IPS DF 6.9 (cell line): ENCODE measurements around the gene DAAM1.

Experiments used
- DNase-seq: peaks from one replicate; pipeline ENCODE4 v3.0.0-alpha.2; 2013; ENCODE audit warnings: low read depth, low spot score
- H3K27ac ChIP-seq: one replicate; pipeline ENCODE4 v1.5.1; 2013; ENCODE audit warnings: low read length, control low read depth
- H3K27me3 ChIP-seq: 2 replicates; pipeline ENCODE4 v1.6.1; 2013; ENCODE audit warnings: mild to moderate bottlenecking, low read length; ENCODE audit not compliant: control insufficient read depth, insufficient read depth
- H3K36me3 ChIP-seq: 2 replicates; pipeline ENCODE4 v1.6.1; 2013; ENCODE audit warnings: low read length; ENCODE audit not compliant: control insufficient read depth, insufficient read depth
- H3K4me1 ChIP-seq: 2 replicates; pipeline ENCODE4 v1.6.1; 2013; ENCODE audit warnings: low read length; ENCODE audit not compliant: control insufficient read depth, insufficient read depth
- H3K4me3 ChIP-seq: 2 replicates; pipeline ENCODE4 v1.5.1; 2013; ENCODE audit warnings: mild to moderate bottlenecking, low read length
- H3K9me3 ChIP-seq: 2 replicates; pipeline ENCODE4 v1.6.1; 2013; ENCODE audit warnings: low read length, inconsistent platforms; ENCODE audit not compliant: control insufficient read depth, insufficient read depth
- WGBS: extraction: QIAGEN DNeasy Blood & Tissue Kit; methylation state at CpG from one replicate; pipeline ENCODE4 v1.1.7; 2013; ENCODE audit warnings: mixed read lengths, missing lambda C conversion rate; ENCODE audit not compliant: insufficient read length, insufficient coverage; 5-methylcytosine and 5-hydroxymethylcytosine counted together

The DAAM1 gene

GRCh38 chr14:59318908-59319307, 130.4 kb downstream of the DAAM1 start:
- no CpG with 5 or more reads among the region's 4 CpGs for WGBS
- DNase-seq: no peak
- no peaks in the 10 kb centered on the region for H3K4me1 ChIP-seq
- no peaks in the 10 kb centered on the region for H3K27me3 ChIP-seq
- no peaks in the 10 kb centered on the region for H3K9me3 ChIP-seq
- H3K4me3 ChIP-seq: no peak overlapping the region
- no peaks in the 10 kb centered on the region for H3K36me3 ChIP-seq
- H3K27ac ChIP-seq: no peak overlapping the region

GRCh38 chr14:59320361-59320760, 131.9 kb downstream of the DAAM1 start:
- H3K9me3 ChIP-seq: no peaks in the 10 kb centered on the region
- DNase-seq: no peak
- no peaks in the 10 kb centered on the region for H3K4me1 ChIP-seq
- no peaks in the 10 kb centered on the region for H3K36me3 ChIP-seq
- H3K27me3 ChIP-seq: no peaks in the 10 kb centered on the region
- H3K4me3 ChIP-seq: no peak overlapping the region
- H3K27ac ChIP-seq: no peak overlapping the region

- Histone ChIP-seq H3K36me3 (0 out of 2 replicates have a peak, but pooled peaks cover 3% of the 10 kb centered on the region), H3K9me3 (no peaks in the 10 kb centered on the region), H3K27ac (no peak overlapping the region), H3K4me1 (no peaks in the 10 kb centered on the region), H3K27me3 (no peaks in the 10 kb centered on the region), H3K4me3 (no peak overlapping the region)
- WGBS: no CpG with 5 or more reads among the region's 3 CpGs
- no peak for DNase-seq
These were observed 132.5 kb downstream of the DAAM1 start for GRCh38 chr14:59320763-59321625.

- DNase-seq: no peak
- H3K27ac ChIP-seq: no peak overlapping the region
- no peaks in the 10 kb centered on the region for H3K27me3 ChIP-seq
- H3K36me3 ChIP-seq: 0 out of 2 replicates have a peak, but pooled peaks cover 3% of the 10 kb centered on the region
- H3K9me3 ChIP-seq: no peaks in the 10 kb centered on the region
- WGBS: no CpG with 5 or more reads among the region's 3 CpGs
- H3K4me3 ChIP-seq: no peak overlapping the region
- H3K4me1 ChIP-seq: no peaks in the 10 kb centered on the region
These were observed 133.1 kb downstream of the DAAM1 start for GRCh38 chr14:59321626-59321949.

GRCh38 chr14:59325906-59326305, 137.4 kb downstream of the DAAM1 start:
- Histone ChIP-seq H3K27ac (no peak overlapping the region), H3K27me3 (no peaks in the 10 kb centered on the region), H3K4me3 (no peak overlapping the region), H3K9me3 (no peaks in the 10 kb centered on the region), H3K36me3 (0 out of 2 replicates have a peak, but pooled peaks cover 3% of the 10 kb centered on the region), H3K4me1 (peaks cover 4% of the 10 kb centered on the region; the same call in 1 of the 2 replicates)
- DNase-seq: no peak
- WGBS: no CpG with 5 or more reads among the region's 2 CpGs

- no peaks in the 10 kb centered on the region for H3K9me3 ChIP-seq
- H3K4me1 ChIP-seq: peaks cover 7% of the 10 kb centered on the region; the same call in 1 of the 2 replicates
- H3K4me3 ChIP-seq: no peak overlapping the region
- H3K36me3 ChIP-seq: peaks cover 3% of the 10 kb centered on the region; the same call in 1 of the 2 replicates
- DNase-seq: no peak
- H3K27ac ChIP-seq: no peak overlapping the region
- H3K27me3 ChIP-seq: no peaks in the 10 kb centered on the region
- no CpG with 5 or more reads among the region's 4 CpGs for WGBS
These were observed 140.0 kb downstream of the DAAM1 start for GRCh38 chr14:59328454-59328853.

GRCh38 chr14:59330455-59330854, 142.0 kb downstream of the DAAM1 start:
- Histone ChIP-seq H3K4me3 (no peak overlapping the region), H3K9me3 (no peaks in the 10 kb centered on the region), H3K4me1 (peaks cover 7% of the 10 kb centered on the region; the same call in 1 of the 2 replicates), H3K27me3 (no peaks in the 10 kb centered on the region), H3K27ac (no peak overlapping the region), H3K36me3 (peaks cover 3% of the 10 kb centered on the region; the same call in 1 of the 2 replicates)
- no CpG with 5 or more reads among the region's 5 CpGs for WGBS
- DNase-seq: no peak

GRCh38 chr14:59331217-59331616, 142.8 kb downstream of the DAAM1 start:
- Histone ChIP-seq H3K4me1 (peaks cover 7% of the 10 kb centered on the region; the same call in 1 of the 2 replicates), H3K27ac (no peak overlapping the region), H3K36me3 (no peaks in the 10 kb centered on the region; the same call in 1 of the 2 replicates), H3K4me3 (no peak overlapping the region), H3K27me3 (no peaks in the 10 kb centered on the region), H3K9me3 (no peaks in the 10 kb centered on the region)
- no CpG with 5 or more reads among the region's 3 CpGs for WGBS
- peak; percentile 18 for DNase-seq

- DNase-seq: no peak
- no CpG with 5 or more reads among the region's 2 CpGs for WGBS
- no peaks in the 10 kb centered on the region; the same call in 1 of the 2 replicates for H3K36me3 ChIP-seq
- H3K4me3 ChIP-seq: no peak overlapping the region
- H3K9me3 ChIP-seq: no peaks in the 10 kb centered on the region
- no peak overlapping the region for H3K27ac ChIP-seq
- peaks cover 9% of the 10 kb centered on the region; the same call in 1 of the 2 replicates for H3K4me1 ChIP-seq
- H3K27me3 ChIP-seq: no peaks in the 10 kb centered on the region
These were observed 144.3 kb downstream of the DAAM1 start for GRCh38 chr14:59332727-59333126.

GRCh38 chr14:59333235-59333634, 144.8 kb downstream of the DAAM1 start:
- WGBS: no CpG with 5 or more reads among the region's 2 CpGs
- peaks cover 11% of the 10 kb centered on the region; the same call in 1 of the 2 replicates for H3K4me1 ChIP-seq
- H3K36me3 ChIP-seq: no peaks in the 10 kb centered on the region; the same call in 1 of the 2 replicates
- H3K27ac ChIP-seq: no peak overlapping the region
- DNase-seq: no peak
- H3K9me3 ChIP-seq: no peaks in the 10 kb centered on the region
- H3K27me3 ChIP-seq: no peaks in the 10 kb centered on the region
- H3K4me3 ChIP-seq: no peak overlapping the region
